GM19099 (cell line): Measurements from ENCODE around the gene SMAD6.

Experiments used
- POLR2A ChIP-seq: IDR thresholded peaks from 3 replicates; pipeline ENCODE4 v1.6.1; 2011; ENCODE audit warnings: low read depth; ENCODE audit not compliant: insufficient read length; ENCODE audit errors: extremely low read depth

Gene SMAD6

DNA sequence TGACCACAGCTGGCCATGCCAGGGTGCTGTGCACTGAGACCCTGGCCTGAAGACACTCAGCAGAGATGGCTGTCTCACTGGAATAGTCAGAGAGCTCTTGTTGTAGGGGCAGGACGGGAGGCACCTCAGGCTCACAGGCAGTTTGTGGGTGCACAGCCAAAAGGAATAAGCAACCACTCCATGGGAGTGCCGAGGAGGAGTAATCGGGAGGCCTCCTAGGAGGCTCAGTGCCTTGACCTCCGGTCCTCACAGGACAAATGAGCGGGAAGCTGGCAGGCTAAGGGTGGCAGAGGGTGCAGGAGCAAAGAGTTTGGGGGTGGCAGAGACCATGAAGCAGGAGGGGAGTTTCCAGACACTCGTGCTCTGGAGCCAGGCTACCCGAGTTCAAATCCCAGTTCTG is 81.7 kb downstream of the SMAD6 start:
- no peak for TF ChIP-seq POLR2A

DNA sequence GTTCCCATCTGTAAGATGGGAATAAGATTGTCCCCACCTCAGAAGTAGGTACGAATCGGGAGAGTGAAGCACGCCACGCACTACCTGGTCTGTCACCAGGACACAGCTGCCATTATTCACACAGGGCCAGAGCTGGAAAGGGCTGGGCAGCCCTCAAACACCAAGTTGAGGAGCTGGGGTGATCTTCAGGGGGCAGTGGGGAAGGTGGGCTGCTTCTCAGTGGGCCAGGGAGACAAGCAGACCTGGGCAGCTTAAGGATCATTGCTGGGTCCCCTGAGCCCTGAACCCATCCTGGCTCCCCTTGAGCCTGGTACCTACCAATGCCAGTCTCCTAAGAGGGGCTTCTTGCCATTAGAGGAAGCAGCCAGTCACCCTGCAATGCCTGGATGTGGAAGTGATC is 82.1 kb downstream of the SMAD6 start:
- no peak for TF ChIP-seq POLR2A

DNA sequence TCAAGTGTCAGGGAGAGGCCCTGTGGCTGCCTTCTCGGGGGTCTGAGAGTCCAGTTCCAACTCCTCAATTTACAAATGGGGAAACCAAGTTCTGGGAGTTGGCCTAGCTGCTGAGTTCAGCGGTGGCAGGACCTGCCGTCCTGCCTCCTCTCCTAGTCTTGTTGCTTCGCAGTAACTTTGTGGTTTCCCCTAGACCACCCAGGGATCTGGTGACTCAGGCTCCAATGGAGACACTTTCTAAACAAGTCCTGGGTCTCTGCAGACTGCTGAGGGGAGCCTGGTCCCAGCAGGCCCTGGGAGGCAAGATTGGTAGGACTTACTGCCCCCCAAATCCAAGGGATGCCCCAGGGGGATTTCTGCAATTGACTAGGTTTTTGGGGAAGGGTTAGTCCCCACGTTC is 83.6 kb downstream of the SMAD6 start:
- TF ChIP-seq POLR2A, result no peak

DNA sequence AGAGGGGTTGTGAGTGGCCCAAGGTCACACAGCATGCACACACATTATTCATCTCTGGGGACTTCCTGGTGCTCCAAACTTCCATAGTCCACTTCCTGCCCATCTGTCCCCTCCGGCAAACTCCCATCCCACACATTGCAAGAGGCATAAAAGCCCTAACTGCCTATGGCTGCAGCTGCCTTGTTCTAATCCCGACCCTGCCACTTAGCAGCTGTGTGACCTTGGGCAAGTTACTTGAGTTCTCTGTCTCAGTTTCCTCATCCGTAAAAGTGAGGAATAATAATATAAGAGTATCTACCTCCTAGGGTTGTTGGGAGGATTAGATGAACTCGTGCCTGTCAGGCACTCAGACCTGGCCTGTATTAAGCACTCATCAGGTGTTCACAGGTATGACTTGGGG is 84.2 kb downstream of the SMAD6 start:
- no peak for TF ChIP-seq POLR2A

GRCh38 chr15:66786708-66787488 is 84.9 kb downstream of the SMAD6 start:
- no peak for TF ChIP-seq POLR2A

DNA sequence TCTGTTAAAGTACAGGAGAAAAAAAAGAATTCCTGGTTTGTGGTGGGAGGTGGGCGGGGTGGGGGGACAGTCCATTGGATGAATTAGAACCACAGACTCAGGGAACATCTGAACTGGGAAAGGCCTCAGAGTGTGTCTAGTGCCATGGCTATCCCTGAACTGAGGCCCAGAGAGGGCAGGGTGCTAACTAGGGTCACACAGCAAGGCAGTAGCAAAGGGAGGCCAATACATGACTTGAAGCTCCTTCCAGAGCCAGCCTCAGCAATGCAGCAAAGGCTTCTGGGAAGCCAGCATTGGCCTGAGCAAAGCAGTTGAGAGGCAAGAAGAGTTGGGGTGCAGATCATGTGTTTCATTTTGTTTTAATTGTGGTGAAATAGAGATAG is 85.4 kb downstream of the SMAD6 start:
- no peak for TF ChIP-seq POLR2A

GRCh38 chr15:66788024-66788423 is 86.0 kb downstream of the SMAD6 start:
- no peak for TF ChIP-seq POLR2A

DNA sequence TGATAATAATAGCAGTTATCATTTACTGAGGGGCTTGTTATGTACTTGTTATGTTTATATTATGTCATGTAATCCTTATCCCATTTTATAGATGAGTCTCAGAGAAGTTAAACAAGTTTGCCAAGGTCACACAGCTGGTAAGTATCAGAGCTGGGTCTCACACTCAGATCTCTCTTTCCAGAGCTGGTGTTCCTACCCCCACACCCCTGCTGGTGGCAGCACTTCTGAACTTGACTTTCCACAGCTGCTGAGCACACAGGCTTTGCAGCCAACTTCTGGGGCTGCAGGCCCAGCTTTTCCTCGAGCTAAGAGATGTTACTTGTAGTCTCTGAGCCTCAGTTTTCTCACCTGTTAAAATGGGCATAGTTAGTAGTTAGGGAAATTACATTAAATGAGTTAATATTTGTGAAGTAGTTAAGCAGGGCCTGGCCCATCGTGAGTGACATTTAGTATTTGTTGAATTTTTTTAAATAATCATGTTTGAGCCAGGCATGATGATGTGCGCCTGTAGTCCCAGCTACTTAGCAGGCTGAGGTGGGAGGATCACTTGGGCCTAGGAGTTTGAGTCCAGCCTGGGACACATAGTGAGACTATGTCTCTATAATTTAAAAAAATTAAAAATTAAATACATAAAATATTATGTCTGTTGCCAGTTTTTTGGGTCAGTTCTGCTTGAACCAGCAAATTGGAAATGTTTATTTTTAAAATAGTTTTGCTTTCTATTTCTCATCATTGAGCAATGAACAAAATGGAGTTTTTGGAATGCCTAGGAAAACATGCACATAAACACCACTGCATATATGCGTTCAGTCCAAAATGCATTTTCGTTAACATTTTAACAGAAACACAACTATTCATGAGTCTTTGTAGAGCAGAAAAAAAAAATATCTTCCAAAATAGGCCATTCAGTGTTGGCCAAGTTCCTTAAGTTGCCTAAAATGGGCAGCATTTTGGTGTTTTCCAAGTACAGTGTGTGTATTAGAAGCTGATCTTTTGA is 87.3 kb downstream of the SMAD6 start:
- no peak for TF ChIP-seq POLR2A

GRCh38 chr15:66795851-66796250 is 93.8 kb downstream of the SMAD6 start:
- TF ChIP-seq POLR2A, result no peak

DNA sequence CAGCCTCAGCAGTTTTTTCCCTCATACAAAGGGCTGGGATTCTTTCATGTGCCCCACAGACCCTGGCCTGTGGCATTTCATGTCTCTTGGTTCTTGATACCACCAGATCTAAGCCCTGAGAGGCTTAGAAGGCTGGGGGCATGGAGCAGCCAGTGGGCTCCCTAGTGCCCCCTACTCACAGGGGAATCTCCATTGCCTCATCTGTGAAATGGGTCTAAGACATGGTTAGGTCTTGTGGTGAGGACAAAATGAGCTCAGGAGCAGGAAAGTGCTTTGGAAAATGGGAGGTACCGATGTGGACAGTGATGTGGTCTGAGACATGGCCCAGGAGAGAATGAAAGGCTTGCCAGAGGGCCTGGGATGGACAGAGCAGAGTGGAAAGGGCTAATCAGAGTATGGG is 94.3 kb downstream of the SMAD6 start:
- TF ChIP-seq POLR2A, result no peak

- TF ChIP-seq POLR2A, result no peak
Observed at GRCh38 chr15:66797921-66798320, 95.9 kb downstream of the SMAD6 start.

- TF ChIP-seq POLR2A, result no peak
Observed at GRCh38 chr15:66798426-66799061, 96.5 kb downstream of the SMAD6 start.

DNA sequence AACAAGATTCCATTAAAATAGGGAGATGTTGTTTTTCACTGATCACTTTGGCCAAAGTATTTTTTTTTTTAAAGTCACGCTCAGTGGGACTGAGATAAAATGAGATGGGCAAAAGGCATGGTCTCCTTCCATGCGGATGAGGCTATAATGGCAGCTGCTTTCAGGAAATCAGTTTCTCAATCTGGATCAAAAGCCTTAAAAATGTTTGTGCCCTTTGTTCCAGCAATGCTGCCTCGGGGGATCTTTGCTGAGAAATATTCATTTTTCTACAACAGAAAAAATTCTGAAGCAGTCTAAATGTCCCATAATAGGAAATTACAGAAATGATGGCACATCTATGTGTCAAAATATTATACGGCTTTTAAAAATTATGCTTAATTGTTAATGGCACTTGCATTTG is 97.2 kb downstream of the SMAD6 start:
- no peak for TF ChIP-seq POLR2A

DNA sequence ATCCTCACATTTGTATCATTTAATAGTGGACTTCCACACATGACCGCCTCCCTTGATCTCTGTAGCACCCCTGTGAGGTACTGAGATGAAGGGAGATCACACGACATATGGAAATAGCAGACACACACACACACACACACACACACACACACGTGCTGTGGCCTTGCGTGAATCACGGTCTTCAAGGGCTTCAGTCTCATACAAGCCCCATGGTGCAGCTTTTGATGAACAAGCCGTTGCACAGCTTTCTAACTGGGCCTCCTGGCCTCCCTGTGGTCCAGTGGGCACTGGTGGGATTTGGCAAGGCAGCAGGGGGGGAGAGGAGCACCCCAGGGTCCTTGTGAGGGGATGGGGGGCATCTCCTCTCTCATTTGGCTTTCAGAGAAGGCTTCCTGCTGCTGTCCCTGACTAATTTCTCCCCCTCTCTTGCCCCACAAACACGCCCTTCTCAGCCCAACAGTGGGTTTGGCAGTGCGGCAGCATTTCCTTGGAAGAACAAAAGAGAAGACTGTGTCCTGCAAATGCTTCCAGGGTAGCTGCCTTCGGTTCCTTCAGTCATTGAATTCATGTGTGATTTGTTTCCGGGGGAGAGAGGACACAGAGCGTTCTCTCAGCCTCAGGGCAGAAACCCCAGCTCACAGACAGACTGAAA is 98.7 kb downstream of the SMAD6 start:
- no peak for TF ChIP-seq POLR2A

DNA sequence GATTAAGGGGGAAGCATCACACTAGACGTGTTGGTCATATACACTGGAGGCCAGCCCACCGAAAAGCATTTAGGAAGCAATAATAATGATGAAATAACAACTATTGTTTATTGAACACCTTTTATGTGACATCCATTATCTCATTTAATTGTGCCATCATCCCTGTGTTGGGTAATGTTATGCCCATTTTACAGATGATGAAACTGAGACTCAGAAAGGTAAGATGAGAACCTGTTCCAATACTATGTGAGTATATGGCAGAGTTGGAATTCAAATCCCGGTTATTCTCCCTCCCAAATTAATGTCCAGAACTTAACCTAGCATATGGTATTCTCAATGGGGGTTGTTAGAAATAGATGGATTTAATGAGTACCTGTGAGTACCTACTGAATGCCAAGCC is 99.2 kb downstream of the SMAD6 start:
- TF ChIP-seq POLR2A, result no peak
